ENCODE data around the gene CERS6.
"Not testable (repeated sequence)": the region's sequence is repeated elsewhere in the genome, so short reads cannot be mapped to it uniquely, and the experiment has no call there.

The CERS6 gene

GRCh38 chr2:168502852-168503251, 46.8 kb downstream of the CERS6 start:
- DNase-seq: not testable (repeated sequence)

- no peak for DNase-seq
Observed at GRCh38 chr2:168503901-168504300, 47.8 kb downstream of the CERS6 start.

- DNase-seq: no peak
Observed at GRCh38 chr2:168504323-168504722, 48.3 kb downstream of the CERS6 start.

GRCh38 chr2:168510125-168510756, 54.2 kb downstream of the CERS6 start:
- DNase-seq: no peak

- DNase-seq: no peak
Observed at GRCh38 chr2:168514692-168515091, 58.6 kb downstream of the CERS6 start.

- no peak for DNase-seq
Observed at GRCh38 chr2:168515502-168515901, 59.4 kb downstream of the CERS6 start.

- DNase-seq: no peak
Observed at GRCh38 chr2:168517816-168518215, 61.7 kb downstream of the CERS6 start.

GRCh38 chr2:168518555-168519066, 62.5 kb downstream of the CERS6 start:
- DNase-seq: no peak

- DNase-seq: no peak
Observed at GRCh38 chr2:168519534-168520308, 63.6 kb downstream of the CERS6 start.

- no peak for DNase-seq
Observed at GRCh38 chr2:168521053-168521741, 65.1 kb downstream of the CERS6 start.

- no peak for DNase-seq
Observed at GRCh38 chr2:168522446-168522845, 66.4 kb downstream of the CERS6 start.

GRCh38 chr2:168524005-168524404, 67.9 kb downstream of the CERS6 start:
- no peak for DNase-seq

- DNase-seq: no peak
Observed at GRCh38 chr2:168525020-168525419, 68.9 kb downstream of the CERS6 start.

- DNase-seq: no peak
Observed at GRCh38 chr2:168525716-168526446, 69.8 kb downstream of the CERS6 start.

- no peak for DNase-seq
Observed at GRCh38 chr2:168526641-168527040, 70.6 kb downstream of the CERS6 start.

GRCh38 chr2:168528016-168528415, 71.9 kb downstream of the CERS6 start:
- no peak for DNase-seq

GRCh38 chr2:168528469-168528868, 72.4 kb downstream of the CERS6 start:
- no peak for DNase-seq

- DNase-seq: no peak
Observed at GRCh38 chr2:168529054-168529833, 73.2 kb downstream of the CERS6 start.

- no peak for DNase-seq
Observed at GRCh38 chr2:168529900-168530561, 74.0 kb downstream of the CERS6 start.

- no peak for DNase-seq
Observed at GRCh38 chr2:168530982-168531622, 75.0 kb downstream of the CERS6 start.

GRCh38 chr2:168534926-168535325, 78.9 kb downstream of the CERS6 start:
- no peak for DNase-seq

Measured in CD4-positive, alpha-beta T cell treated with Interferon gamma for 1 hour (primary cell).